C4-2B (cell line): Measurements from ENCODE around the gene PAX3.

ENCODE experiments used
- CTCF ChIP-seq: fragments of 450-650 bp; conservative IDR thresholded peaks from 2 replicates; pipeline ENCODE4 v1.5.1; 2017; ENCODE audit warnings: mild to moderate bottlenecking
- ZFX ChIP-seq: fragments of 450-650 bp; IDR thresholded peaks from 2 replicates; pipeline ENCODE4 v1.6.1; 2017

DNA sequence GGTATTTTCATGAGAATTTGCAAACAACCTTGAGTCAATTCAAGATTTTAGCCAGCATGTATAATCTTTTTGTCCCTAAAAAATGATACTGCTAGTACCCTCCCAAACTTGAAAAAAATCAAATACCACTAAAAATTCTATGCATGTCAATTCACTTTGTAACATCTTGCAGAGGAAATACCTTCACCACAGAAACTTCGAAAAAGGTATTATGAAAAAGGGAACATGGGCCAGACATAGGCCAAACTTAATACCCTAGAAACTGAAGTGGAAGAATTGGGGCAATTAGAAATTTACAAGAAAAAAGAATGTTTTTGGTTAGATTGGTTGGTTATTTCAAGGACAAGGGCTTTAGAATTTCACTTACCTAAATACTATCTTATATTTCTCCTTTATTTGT, 48.5 kb downstream of the PAX3 start:
- TF ChIP-seq CTCF (no peak), ZFX (no peak)
